ENCODE results near the gene KIAA1217. TPM values are rescaled to one million over a fixed set of nuclear protein-coding genes. Genes with fewer than 3 reads are reported as not detected.

KIAA1217 gene
- total RNA-seq, 1 experiment from 2014 or later: 18.6 TPM

DNA sequence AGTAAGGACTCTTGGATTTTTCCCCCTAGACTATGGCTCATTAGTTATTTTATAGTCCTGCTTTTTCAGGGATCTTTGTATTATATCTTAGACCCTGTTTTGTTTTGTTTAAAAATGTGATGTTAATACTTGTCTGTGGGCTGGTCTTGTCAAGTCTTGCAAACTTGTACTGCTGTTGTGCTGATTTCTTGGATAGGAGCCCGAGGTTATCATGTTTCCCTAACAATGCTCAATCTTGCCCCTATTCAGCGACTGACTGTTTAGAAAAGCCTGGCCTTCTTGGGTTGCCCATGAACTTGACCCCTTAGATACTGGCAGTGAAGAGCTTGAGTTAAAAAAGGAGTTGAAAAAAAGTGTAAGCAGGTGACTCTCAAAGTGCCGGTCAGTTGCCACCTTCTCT, 115.7 kb downstream of the KIAA1217 start:
- H3K9me3 Mint-ChIP-seq: peaks cover 0 to 11% of the 10 kb centered on the region in 2 experiments; a peak in 3 of 5 replicates
- peaks cover 7 to 16% (median 10%) of the 10 kb centered on the region in 3 experiments for H3K36me3 Mint-ChIP-seq (ENCODE audit: insufficient read depth in 1 of 3, low read depth in 3 of 3)
- Histone ChIP-seq H3K4me1 (ENCODE audit: insufficient read depth, low read length) (no peaks in the 10 kb centered on the region), H4K5ac (ENCODE audit: insufficient read length, low read depth, low read length) (no peak overlapping the region), H4K20me1 (ENCODE audit: control insufficient read depth, insufficient read depth, insufficient read length) (no peaks in the 10 kb centered on the region), H3K14ac (ENCODE audit: insufficient read depth, low read length) (no peak overlapping the region), H3K4me2 (ENCODE audit: insufficient read depth, insufficient read length, low read length) (no peak overlapping the region), H3K23ac (ENCODE audit: insufficient read length, low read depth, low read length) (no peak overlapping the region), H3K79me1 (ENCODE audit: insufficient read depth, low read depth, low read length, poor library complexity, severe bottlenecking) (no peaks in the 10 kb centered on the region), H2AK5ac (ENCODE audit: insufficient read length, low read length) (no peak overlapping the region), H2BK15ac (ENCODE audit: low read depth, low read length) (no peak overlapping the region), H2BK120ac (ENCODE audit: low read depth, low read length, poor library complexity, severe bottlenecking) (no peak overlapping the region), H2AFZ (ENCODE audit: low read length) (no peak overlapping the region), H2BK20ac (ENCODE audit: low read depth, low read length, poor library complexity, severe bottlenecking) (no peak overlapping the region), H3K9ac (ENCODE audit: extremely low read depth, insufficient read length, low read length) (no peak overlapping the region), H3K79me2 (ENCODE audit: insufficient read depth, low read length) (no peaks in the 10 kb centered on the region), H4K91ac (ENCODE audit: insufficient read length, low read depth, low read length) (no peak overlapping the region), H3K56ac (ENCODE audit: insufficient read length, low read depth, low read length) (no peak overlapping the region), H3K9me3 (ENCODE audit: control insufficient read depth, low read depth, low read length) (no peaks in the 10 kb centered on the region), H2BK5ac (ENCODE audit: insufficient read length, low read length) (no peak overlapping the region), H3K4ac (ENCODE audit: low read depth, low read length) (no peak overlapping the region), H3K27me3 (ENCODE audit: insufficient read depth, low read length) (no peaks in the 10 kb centered on the region), H2BK12ac (ENCODE audit: insufficient read length, low read depth, low read length) (no peak overlapping the region), H3K18ac (ENCODE audit: insufficient read length, low read depth, low read length) (no peak overlapping the region), H3T11ph (ENCODE audit: low read length) (no peak overlapping the region), H4K8ac (replicated peaks; ENCODE audit: insufficient read length, low read depth, low read length) (no peak overlapping the region), H3K27ac (ENCODE audit: insufficient read length, low read depth, low read length) (no peak overlapping the region), H3K23me2 (ENCODE audit: insufficient read length, low read depth, low read length, poor library complexity, severe bottlenecking) (no peaks in the 10 kb centered on the region)
- peaks cover 10 to 12% of the 10 kb centered on the region in 2 experiments for H3K4me1 Mint-ChIP-seq
- WGBS (ENCODE audit: extremely low coverage, insufficient read length, low lambda C conversion rate): no CpG with 5 or more reads among the region's 3 CpGs
- TF ChIP-seq, protein P1, sequence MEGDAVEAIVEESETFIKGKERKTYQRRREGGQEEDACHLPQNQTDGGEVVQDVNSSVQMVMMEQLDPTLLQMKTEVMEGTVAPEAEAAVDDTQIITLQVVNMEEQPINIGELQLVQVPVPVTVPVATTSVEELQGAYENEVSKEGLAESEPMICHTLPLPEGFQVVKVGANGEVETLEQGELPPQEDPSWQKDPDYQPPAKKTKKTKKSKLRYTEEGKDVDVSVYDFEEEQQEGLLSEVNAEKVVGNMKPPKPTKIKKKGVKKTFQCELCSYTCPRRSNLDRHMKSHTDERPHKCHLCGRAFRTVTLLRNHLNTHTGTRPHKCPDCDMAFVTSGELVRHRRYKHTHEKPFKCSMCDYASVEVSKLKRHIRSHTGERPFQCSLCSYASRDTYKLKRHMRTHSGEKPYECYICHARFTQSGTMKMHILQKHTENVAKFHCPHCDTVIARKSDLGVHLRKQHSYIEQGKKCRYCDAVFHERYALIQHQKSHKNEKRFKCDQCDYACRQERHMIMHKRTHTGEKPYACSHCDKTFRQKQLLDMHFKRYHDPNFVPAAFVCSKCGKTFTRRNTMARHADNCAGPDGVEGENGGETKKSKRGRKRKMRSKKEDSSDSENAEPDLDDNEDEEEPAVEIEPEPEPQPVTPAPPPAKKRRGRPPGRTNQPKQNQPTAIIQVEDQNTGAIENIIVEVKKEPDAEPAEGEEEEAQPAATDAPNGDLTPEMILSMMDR (conservative IDR thresholded peaks at IDR 0.05): no peak
- peak overlapping the region in 2 of 3 experiments; percentile 14 to 24; a peak in 1 of 7 replicates for H3K27ac Mint-ChIP-seq
- no peak overlapping the region for H3K4me3 Mint-ChIP-seq
- no peak for DNase-seq
- H3K27me3 Mint-ChIP-seq (ENCODE audit: low read depth): no peaks in the 10 kb centered on the region

Measured in H9 (cell line).